Measurements from ENCODE around the gene RIPPLY1.

DNA sequence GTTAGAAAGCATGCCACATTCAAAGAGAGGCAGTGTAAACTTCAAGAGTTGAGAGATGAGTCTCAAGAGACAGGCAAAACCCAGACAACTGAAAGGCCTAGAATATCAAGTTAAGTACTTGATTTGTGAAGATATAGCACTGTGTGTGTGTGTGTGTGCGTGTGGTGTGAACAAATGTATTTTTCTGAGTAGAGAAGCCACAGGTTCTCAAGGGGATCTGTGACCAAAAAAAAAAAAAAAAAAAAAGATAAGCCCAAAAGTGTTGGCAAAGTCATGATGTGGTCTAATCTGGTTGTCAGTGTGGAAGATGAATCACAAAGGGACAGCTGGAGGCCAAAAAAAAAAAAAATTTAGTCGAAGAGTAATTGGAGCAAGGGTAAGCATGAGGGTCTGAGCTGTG is 3.9 kb downstream of the RIPPLY1 start:
- TF ChIP-seq, protein P1, sequence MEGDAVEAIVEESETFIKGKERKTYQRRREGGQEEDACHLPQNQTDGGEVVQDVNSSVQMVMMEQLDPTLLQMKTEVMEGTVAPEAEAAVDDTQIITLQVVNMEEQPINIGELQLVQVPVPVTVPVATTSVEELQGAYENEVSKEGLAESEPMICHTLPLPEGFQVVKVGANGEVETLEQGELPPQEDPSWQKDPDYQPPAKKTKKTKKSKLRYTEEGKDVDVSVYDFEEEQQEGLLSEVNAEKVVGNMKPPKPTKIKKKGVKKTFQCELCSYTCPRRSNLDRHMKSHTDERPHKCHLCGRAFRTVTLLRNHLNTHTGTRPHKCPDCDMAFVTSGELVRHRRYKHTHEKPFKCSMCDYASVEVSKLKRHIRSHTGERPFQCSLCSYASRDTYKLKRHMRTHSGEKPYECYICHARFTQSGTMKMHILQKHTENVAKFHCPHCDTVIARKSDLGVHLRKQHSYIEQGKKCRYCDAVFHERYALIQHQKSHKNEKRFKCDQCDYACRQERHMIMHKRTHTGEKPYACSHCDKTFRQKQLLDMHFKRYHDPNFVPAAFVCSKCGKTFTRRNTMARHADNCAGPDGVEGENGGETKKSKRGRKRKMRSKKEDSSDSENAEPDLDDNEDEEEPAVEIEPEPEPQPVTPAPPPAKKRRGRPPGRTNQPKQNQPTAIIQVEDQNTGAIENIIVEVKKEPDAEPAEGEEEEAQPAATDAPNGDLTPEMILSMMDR (conservative IDR thresholded peaks at IDR 0.05; ENCODE audit: low read length): no peak
- TF ChIP-seq EZH2phosphoT487 (IDR thresholded peaks at IDR 0.05; ENCODE audit: borderline replicate concordance): no peak
